ENCODE results near the gene OR4S1.

- TF ChIP-seq POLR2A (IDR thresholded peaks at IDR 0.05) (no peak), CTCF (IDR thresholded peaks at IDR 0.05) (no peak)
Measured at GRCh38 chr11:48305923-48306322, at the start of gene OR4S1.

Measured in testis (tissue), 2 donors.